ENCODE data around the gene MAGEB4.

Gene MAGEB4

DNA sequence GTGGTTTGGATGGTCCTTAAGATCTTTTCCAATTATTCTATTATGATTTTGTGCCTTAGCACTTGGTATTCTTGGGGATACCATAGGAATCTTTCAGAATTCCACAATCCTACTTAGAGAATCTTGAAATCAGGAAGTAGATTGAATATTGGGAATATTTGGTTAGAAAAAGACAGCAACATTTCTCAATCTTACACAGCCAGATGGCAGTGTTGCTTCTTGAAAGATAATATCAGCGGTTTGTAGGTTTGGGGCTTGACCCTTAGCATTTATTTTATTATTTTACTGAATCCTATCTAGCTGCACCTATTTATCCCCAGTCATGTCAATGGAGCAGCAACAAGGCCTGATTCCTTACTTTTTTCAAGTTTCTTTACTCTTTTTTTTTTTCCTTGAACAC, 33.7 kb downstream of the MAGEB4 start:
- H3K27me3 Mint-ChIP-seq (ENCODE audit: low read depth, poor library complexity): no peaks in the 10 kb centered on the region
- no peak for DNase-seq

DNA sequence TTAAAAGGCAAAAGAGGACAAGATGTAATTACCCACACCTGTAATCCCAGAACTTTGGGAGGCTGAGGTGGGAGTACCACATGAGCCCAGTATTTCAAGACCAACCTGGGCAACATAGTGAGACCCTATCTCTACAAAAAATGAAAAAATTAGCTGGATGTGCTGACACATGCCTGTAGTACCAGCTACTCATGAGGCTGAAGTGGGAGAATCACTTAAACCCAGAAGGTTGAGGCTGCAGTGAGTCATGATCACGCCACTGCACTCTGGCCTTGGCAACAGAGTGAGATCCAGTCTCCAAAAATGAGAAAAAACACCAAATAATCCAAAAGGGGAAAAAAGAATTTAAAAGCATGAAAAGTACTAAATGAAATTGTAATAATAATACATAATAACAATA, 36.6 kb downstream of the MAGEB4 start:
- H3K4me3 Mint-ChIP-seq: no peak overlapping the region
- no peaks in the 10 kb centered on the region for H3K9me3 Mint-ChIP-seq
- H3K36me3 Mint-ChIP-seq (ENCODE audit: low read depth): no peaks in the 10 kb centered on the region

More for the DNA sequence above, 33.7 kb downstream of the MAGEB4 start:
- Mint-ChIP-seq H3K4me1 (no peaks in the 10 kb centered on the region), H3K9me3 (peaks cover 3% of the 10 kb centered on the region), H3K27ac (no peak overlapping the region), H3K4me3 (no peak overlapping the region), H3K36me3 (ENCODE audit: low read depth) (no peaks in the 10 kb centered on the region)
- TF ChIP-seq, protein P1, sequence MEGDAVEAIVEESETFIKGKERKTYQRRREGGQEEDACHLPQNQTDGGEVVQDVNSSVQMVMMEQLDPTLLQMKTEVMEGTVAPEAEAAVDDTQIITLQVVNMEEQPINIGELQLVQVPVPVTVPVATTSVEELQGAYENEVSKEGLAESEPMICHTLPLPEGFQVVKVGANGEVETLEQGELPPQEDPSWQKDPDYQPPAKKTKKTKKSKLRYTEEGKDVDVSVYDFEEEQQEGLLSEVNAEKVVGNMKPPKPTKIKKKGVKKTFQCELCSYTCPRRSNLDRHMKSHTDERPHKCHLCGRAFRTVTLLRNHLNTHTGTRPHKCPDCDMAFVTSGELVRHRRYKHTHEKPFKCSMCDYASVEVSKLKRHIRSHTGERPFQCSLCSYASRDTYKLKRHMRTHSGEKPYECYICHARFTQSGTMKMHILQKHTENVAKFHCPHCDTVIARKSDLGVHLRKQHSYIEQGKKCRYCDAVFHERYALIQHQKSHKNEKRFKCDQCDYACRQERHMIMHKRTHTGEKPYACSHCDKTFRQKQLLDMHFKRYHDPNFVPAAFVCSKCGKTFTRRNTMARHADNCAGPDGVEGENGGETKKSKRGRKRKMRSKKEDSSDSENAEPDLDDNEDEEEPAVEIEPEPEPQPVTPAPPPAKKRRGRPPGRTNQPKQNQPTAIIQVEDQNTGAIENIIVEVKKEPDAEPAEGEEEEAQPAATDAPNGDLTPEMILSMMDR (IDR thresholded peaks at IDR 0.05): no peak

DNA sequence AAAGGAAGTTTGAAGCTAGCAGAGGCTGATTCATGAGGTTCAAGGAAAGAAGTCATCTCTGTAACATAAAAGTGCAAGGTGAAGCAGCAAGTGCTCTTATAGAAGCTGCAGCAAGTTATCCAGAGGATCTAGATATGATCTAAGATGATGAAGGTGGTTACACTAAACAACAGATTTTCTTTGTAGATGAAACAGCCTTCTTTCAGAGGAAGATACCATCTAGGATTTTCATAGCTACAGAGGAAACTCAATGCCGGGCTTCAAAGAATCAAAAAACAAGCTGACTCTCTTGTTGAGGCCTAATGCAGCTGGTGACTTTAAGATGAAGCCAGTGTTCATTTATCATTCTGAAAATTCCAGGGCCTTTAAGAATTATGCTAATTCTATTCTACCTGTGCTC, 38.6 kb downstream of the MAGEB4 start:
- Mint-ChIP-seq H3K4me3 (no peak overlapping the region), H3K27ac (no peak overlapping the region), H3K4me1 (no peaks in the 10 kb centered on the region), H3K36me3 (ENCODE audit: low read depth) (no peaks in the 10 kb centered on the region), H3K9me3 (no peaks in the 10 kb centered on the region), H3K27me3 (ENCODE audit: low read depth, poor library complexity) (peaks cover 3% of the 10 kb centered on the region)
- DNase-seq: no peak
- TF ChIP-seq, protein P1 (IDR thresholded peaks at IDR 0.05): no peak

More for the DNA sequence above, 36.6 kb downstream of the MAGEB4 start:
- Mint-ChIP-seq H3K27me3 (ENCODE audit: low read depth, poor library complexity) (no peaks in the 10 kb centered on the region), H3K4me1 (no peaks in the 10 kb centered on the region), H3K27ac (no peak overlapping the region)
- no peak for DNase-seq
- TF ChIP-seq, protein P1 (IDR thresholded peaks at IDR 0.05): no peak

DNA sequence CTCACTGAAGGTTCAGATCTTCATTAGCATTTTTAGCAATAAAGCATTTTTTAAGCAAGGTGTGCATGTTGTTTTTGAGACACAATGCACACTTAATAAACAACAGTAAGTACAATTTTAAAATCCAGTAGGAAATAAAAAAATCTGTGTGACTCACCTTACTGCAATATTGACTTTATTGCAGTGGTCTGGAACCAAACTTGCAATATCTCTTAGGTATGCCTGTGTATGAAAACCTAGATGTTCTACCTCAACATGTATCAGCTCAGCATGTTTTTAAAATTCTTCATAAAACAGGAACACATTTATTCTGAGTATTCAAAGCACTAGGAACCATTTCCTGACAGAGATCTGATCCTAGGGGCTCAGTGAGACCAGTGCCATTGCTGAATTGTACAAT, 40.7 kb downstream of the MAGEB4 start:
- Mint-ChIP-seq H3K27me3 (ENCODE audit: low read depth, poor library complexity) (peaks cover 4% of the 10 kb centered on the region), H3K4me1 (no peaks in the 10 kb centered on the region), H3K27ac (no peak overlapping the region), H3K9me3 (no peaks in the 10 kb centered on the region), H3K36me3 (ENCODE audit: low read depth) (no peaks in the 10 kb centered on the region), H3K4me3 (no peak overlapping the region)
- TF ChIP-seq, protein P1 (IDR thresholded peaks at IDR 0.05): no peak
- no peak for DNase-seq

DNA sequence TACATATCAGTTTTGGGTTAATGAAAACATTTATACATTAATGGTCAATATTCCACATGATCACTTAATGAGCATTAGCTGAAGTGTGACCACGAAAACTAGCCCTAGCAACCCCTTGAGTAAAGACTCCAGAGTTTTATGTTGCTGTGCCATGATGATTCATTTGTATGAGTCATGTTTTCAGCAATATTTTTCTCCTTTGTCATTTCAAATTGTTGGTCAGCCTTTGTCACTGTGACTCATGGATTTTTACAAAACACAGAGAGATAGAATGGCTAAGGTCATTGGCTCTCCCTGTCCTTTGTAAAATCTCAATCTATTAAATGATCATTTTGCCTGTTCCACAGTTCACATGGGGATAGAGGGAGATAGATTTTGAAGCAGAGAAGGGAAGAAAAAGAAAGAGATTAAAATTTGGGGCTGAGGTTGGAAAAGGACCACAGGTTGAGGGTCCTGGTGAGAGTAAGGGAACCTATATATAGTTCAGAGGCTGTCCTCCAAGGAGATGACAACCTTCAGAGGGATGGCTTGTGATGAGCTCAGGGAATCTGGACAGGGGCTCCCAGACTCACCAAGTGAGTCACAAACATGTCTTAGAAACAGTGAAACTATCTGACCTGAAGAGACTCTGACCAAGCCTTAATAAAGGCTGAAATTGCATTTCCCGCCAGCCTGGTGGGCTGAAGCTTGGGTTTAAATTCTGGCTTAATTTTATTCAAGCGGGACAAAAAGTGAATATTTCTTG, 41.8 kb downstream of the MAGEB4 start:
- DNase-seq: no peak
- no peaks in the 10 kb centered on the region for H3K36me3 Mint-ChIP-seq (ENCODE audit: low read depth)
- H3K4me3 Mint-ChIP-seq: no peak overlapping the region
- TF ChIP-seq, protein P1 (IDR thresholded peaks at IDR 0.05): no peak
- H3K27ac Mint-ChIP-seq: no peak overlapping the region
- H3K9me3 Mint-ChIP-seq: no peaks in the 10 kb centered on the region
- no peaks in the 10 kb centered on the region for H3K4me1 Mint-ChIP-seq
- H3K27me3 Mint-ChIP-seq (ENCODE audit: low read depth, poor library complexity): peaks cover 4% of the 10 kb centered on the region

All from nephron progenitor cell (in vitro differentiated cells).